ENCODE measurements around the gene KLHL10. TPM values are rescaled to one million over a fixed set of nuclear protein-coding genes. Genes with fewer than 3 reads are reported as not detected.

KLHL10 gene
- total RNA-seq, 1 experiment from 2014 or later = not detected

- H3K4me1 ChIP-seq = 0 out of 2 replicates have a peak, but pooled peaks cover 5% of the 10 kb centered on the region
- peaks cover 80% of the 10 kb centered on the region for H3K36me3 Mint-ChIP-seq (ENCODE audit: insufficient read depth, unreplicated experiment)
- no peak overlapping the region for H3K4me3 ChIP-seq (ENCODE audit: low read depth, low read length)
- no TSS peak for BruUV-seq (replicated peaks)
- H3K36me3 ChIP-seq (ENCODE audit: control insufficient read depth, insufficient read depth, low read length) = peaks cover 10% of the 10 kb centered on the region
- no peaks in the 10 kb centered on the region for H3K9me3 ChIP-seq
- H3K27me3 ChIP-seq (replicated peaks; ENCODE audit: control insufficient read depth, insufficient read depth, low read length) = no peaks in the 10 kb centered on the region
- H3K9me3 Mint-ChIP-seq (ENCODE audit: unreplicated experiment) = no peaks in the 10 kb centered on the region
- DNase-seq = no peak
- TF ChIP-seq CTCF (IDR thresholded peaks at IDR 0.05; ENCODE audit: insufficient read depth in 1 of 2, low read depth in 1 of 2, low read length in 1 of 2, severe bottlenecking in 1 of 2, unreplicated experiment in 1 of 2) = no peak
- ChIA-PET CTCF (no interaction called here), POLR2A (no interaction called here)
- H3K4me1 Mint-ChIP-seq (ENCODE audit: low read depth, unreplicated experiment) = no peaks in the 10 kb centered on the region
- H3K27ac Mint-ChIP-seq (ENCODE audit: unreplicated experiment) = no peak overlapping the region
- H3K27me3 Mint-ChIP-seq (ENCODE audit: insufficient read depth, unreplicated experiment) = no peaks in the 10 kb centered on the region
- no peak overlapping the region for H3K4me3 Mint-ChIP-seq (ENCODE audit: unreplicated experiment)
- intact Hi-C loops (cut with micrococcal nuclease; ENCODE audit: unreplicated experiment) = no loop called here
Measured at GRCh38 chr17:41869426-41869825, 31.8 kb downstream of the KLHL10 start.

GRCh38 chr17:41870097-41870496 is 32.5 kb downstream of the KLHL10 start:
- no peak overlapping the region for H3K27ac Mint-ChIP-seq (ENCODE audit: unreplicated experiment)
- Histone ChIP-seq H3K4me3 (ENCODE audit: low read depth, low read length) (no peak overlapping the region), H3K4me1 (0 out of 2 replicates have a peak, but pooled peaks cover 5% of the 10 kb centered on the region), H3K27me3 (replicated peaks; ENCODE audit: control insufficient read depth, insufficient read depth, low read length) (no peaks in the 10 kb centered on the region), H3K9me3 (no peaks in the 10 kb centered on the region), H3K36me3 (ENCODE audit: control insufficient read depth, insufficient read depth, low read length) (peaks cover 10% of the 10 kb centered on the region)
- peaks cover 85% of the 10 kb centered on the region for H3K36me3 Mint-ChIP-seq (ENCODE audit: insufficient read depth, unreplicated experiment)
- TF ChIP-seq CTCF (IDR thresholded peaks at IDR 0.05; ENCODE audit: insufficient read depth in 1 of 2, low read depth in 1 of 2, low read length in 1 of 2, severe bottlenecking in 1 of 2, unreplicated experiment in 1 of 2) = no peak
- intact Hi-C loops (cut with micrococcal nuclease; ENCODE audit: unreplicated experiment) = no loop called here
- no peak overlapping the region for H3K4me3 Mint-ChIP-seq (ENCODE audit: unreplicated experiment)
- POLR2A ChIA-PET = no interaction called here
- DNase-seq = no peak
- CTCF ChIA-PET = interaction anchor here (0.5 to 0.6 kb wide), 2 partner anchors 14 to 87 kb away, joined by 5 to 9 read pairs; no protein-coding TSS in a partner anchor
- no peaks in the 10 kb centered on the region for H3K4me1 Mint-ChIP-seq (ENCODE audit: low read depth, unreplicated experiment)
- no TSS peak for BruUV-seq (replicated peaks)
- no peaks in the 10 kb centered on the region for H3K9me3 Mint-ChIP-seq (ENCODE audit: unreplicated experiment)
- no peaks in the 10 kb centered on the region for H3K27me3 Mint-ChIP-seq (ENCODE audit: insufficient read depth, unreplicated experiment)

- Mint-ChIP-seq H3K4me3 (ENCODE audit: unreplicated experiment) (no peak overlapping the region), H3K27me3 (ENCODE audit: insufficient read depth, unreplicated experiment) (no peaks in the 10 kb centered on the region), H3K4me1 (ENCODE audit: low read depth, unreplicated experiment) (no peaks in the 10 kb centered on the region), H3K27ac (ENCODE audit: unreplicated experiment) (no peak overlapping the region), H3K36me3 (ENCODE audit: insufficient read depth, unreplicated experiment) (peaks cover 85% of the 10 kb centered on the region), H3K9me3 (ENCODE audit: unreplicated experiment) (no peaks in the 10 kb centered on the region)
- CTCF ChIA-PET = interaction anchor here (0.5 to 0.7 kb wide), 2 partner anchors 14 to 148 kb away, joined by 6 to 9 read pairs; no protein-coding TSS in a partner anchor
- POLR2A ChIA-PET = no interaction called here
- no peak for DNase-seq
- H3K36me3 ChIP-seq (ENCODE audit: control insufficient read depth, insufficient read depth, low read length) = peaks cover 10% of the 10 kb centered on the region
- TF ChIP-seq CTCF (IDR thresholded peaks at IDR 0.05; ENCODE audit: insufficient read depth in 1 of 2, low read depth in 1 of 2, low read length in 1 of 2, severe bottlenecking in 1 of 2, unreplicated experiment in 1 of 2) = no peak
- no TSS peak for BruUV-seq (replicated peaks)
- intact Hi-C loops (cut with micrococcal nuclease; ENCODE audit: unreplicated experiment) = no loop called here
- no peaks in the 10 kb centered on the region for H3K27me3 ChIP-seq (replicated peaks; ENCODE audit: control insufficient read depth, insufficient read depth, low read length)
- no peaks in the 10 kb centered on the region for H3K9me3 ChIP-seq
- H3K4me1 ChIP-seq = 0 out of 2 replicates have a peak, but pooled peaks cover 5% of the 10 kb centered on the region
- no peak overlapping the region for H3K4me3 ChIP-seq (ENCODE audit: low read depth, low read length)
Measured at GRCh38 chr17:41870627-41871026, 33.0 kb downstream of the KLHL10 start.
